Stimulated activated CD8-positive, alpha-beta memory T cell treated with anti-CD3 and anti-CD28 coated beads, Interleukin-15, amount 100 ng/mL, for 24 hours (primary cell): ENCODE data around the gene ZNF697.
"Not testable (repeated sequence)": the region's sequence is repeated elsewhere in the genome, so short reads cannot be mapped to it uniquely, and the experiment has no call there.

Experiments used
- DNase-seq: peaks from one replicate; pipeline ENCODE4 v3.0.0-alpha.2; 2020; ENCODE audit warnings: low read depth

ZNF697 gene

GRCh38 chr1:119631433-119632102, 16.5 kb downstream of the ZNF697 start:
- DNase-seq, result no peak

GRCh38 chr1:119631086-119631432, 17.0 kb downstream of the ZNF697 start:
- no peak for DNase-seq

GRCh38 chr1:119626841-119627240, 21.2 kb downstream of the ZNF697 start:
- no peak for DNase-seq

GRCh38 chr1:119626011-119626545, 22.0 kb downstream of the ZNF697 start:
- no peak for DNase-seq

GRCh38 chr1:119623678-119624077, 24.4 kb downstream of the ZNF697 start:
- DNase-seq, result no peak

- no peak for DNase-seq
These were observed 24.9 kb downstream of the ZNF697 start for GRCh38 chr1:119623193-119623515.

- DNase-seq, result no peak
These were observed 25.5 kb downstream of the ZNF697 start for GRCh38 chr1:119622311-119623192.

- no peak for DNase-seq
These were observed 26.4 kb downstream of the ZNF697 start for GRCh38 chr1:119621705-119622104.

- no peak for DNase-seq
These were observed 30.0 kb downstream of the ZNF697 start for GRCh38 chr1:119617751-119618691.

- not testable (repeated sequence) for DNase-seq
These were observed 31.3 kb downstream of the ZNF697 start for GRCh38 chr1:119616748-119617147.

GRCh38 chr1:119615100-119615499, 33.0 kb downstream of the ZNF697 start:
- DNase-seq, result not testable (repeated sequence)

- peak; percentile 16 for DNase-seq
These were observed 34.0 kb downstream of the ZNF697 start for GRCh38 chr1:119613769-119614720.

GRCh38 chr1:119611701-119612113, 36.4 kb downstream of the ZNF697 start:
- peak; percentile 31 for DNase-seq

GRCh38 chr1:119608816-119609215, 39.2 kb downstream of the ZNF697 start:
- DNase-seq, result not testable (repeated sequence)

GRCh38 chr1:119607087-119607807, 40.8 kb downstream of the ZNF697 start:
- DNase-seq, result not testable (repeated sequence)

GRCh38 chr1:119606394-119606793, 41.7 kb downstream of the ZNF697 start:
- no peak for DNase-seq

- no peak for DNase-seq
These were observed 42.4 kb downstream of the ZNF697 start for GRCh38 chr1:119605686-119606085.

- DNase-seq, result not testable (repeated sequence)
These were observed 43.0 kb downstream of the ZNF697 start for GRCh38 chr1:119605080-119605479.

- DNase-seq, result no peak
These were observed 44.4 kb downstream of the ZNF697 start for GRCh38 chr1:119603695-119604094.

- DNase-seq, result not testable (repeated sequence)
These were observed 44.8 kb downstream of the ZNF697 start for GRCh38 chr1:119603241-119603640.
